Smooth muscle cell (in vitro differentiated cells): ENCODE results near the gene PRKRIP1. TPM values are rescaled to one million over a fixed set of nuclear protein-coding genes. Genes with fewer than 3 reads are reported as not detected.
"Not testable (repeated sequence)": the region's sequence is repeated elsewhere in the genome, so short reads cannot be mapped to it uniquely, and the experiment has no call there.

Experiments
- DNase-seq: peaks from one replicate; lab custom pipeline; 2025; ENCODE audit not compliant: unreplicated experiment; lab: John Stamatoyannopoulos, UW
- H2AFZ ChIP-seq: fragments of 200-600 bp; sonication (generic); 2 replicates; pipeline ENCODE4 v1.6.0; 2016; ENCODE audit warnings: antibody characterized with exemption, low read depth, mild to moderate bottlenecking
- H3F3A ChIP-seq: fragments of 200-600 bp; sonication (generic); 2 replicates; pipeline ENCODE4 v1.6.0; 2017; ENCODE audit warnings: antibody characterized with exemption, low read depth
- H3K27ac ChIP-seq: fragments of 200-600 bp; sonication (generic); 2 replicates; pipeline ENCODE4 v1.5.1; 2016; ENCODE audit warnings: low read depth, mild to moderate bottlenecking
- H3K27me3 ChIP-seq: fragments of 200-600 bp; sonication (generic); 2 replicates; pipeline ENCODE4 v1.6.1; 2016; ENCODE audit warnings: low read depth, mild to moderate bottlenecking
- H3K36me3 ChIP-seq: fragments of 200-600 bp; sonication (generic); 2 replicates; pipeline ENCODE4 v1.5.1; 2016; ENCODE audit warnings: low read depth
- H3K4me1 ChIP-seq: fragments of 200-600 bp; sonication (generic); 2 replicates; pipeline ENCODE4 v1.5.1; 2016; ENCODE audit warnings: low read depth
- H3K4me2 ChIP-seq: fragments of 200-600 bp; sonication (generic); 2 replicates; pipeline ENCODE4 v1.6.0; 2016; ENCODE audit warnings: mild to moderate bottlenecking
- H3K4me3 ChIP-seq: fragments of 200-600 bp; sonication (generic); 2 replicates; pipeline ENCODE4 v1.5.1; 2016; ENCODE audit warnings: mild to moderate bottlenecking
- H3K79me2 ChIP-seq: fragments of 200-600 bp; sonication (generic); 2 replicates; pipeline ENCODE4 v1.6.0; 2016; ENCODE audit warnings: low read depth, mild to moderate bottlenecking
- H3K9ac ChIP-seq: fragments of 200-600 bp; sonication (generic); 2 replicates; pipeline ENCODE4 v1.6.0; 2016; ENCODE audit warnings: low read depth
- H3K9me3 ChIP-seq: fragments of 200-600 bp; sonication (generic); replicated peaks from 2 replicates; pipeline ENCODE4 v1.5.1; 2016; ENCODE audit warnings: low read depth
- H4K20me1 ChIP-seq: fragments of 200-600 bp; sonication (generic); 2 replicates; pipeline ENCODE4 v1.6.0; 2016; ENCODE audit warnings: low read depth
- WGBS: methylation state at CpG from one replicate; pipeline ENCODE4 v1.1.7; 2016; ENCODE audit warnings: low lambda C conversion rate; 5-methylcytosine and 5-hydroxymethylcytosine counted together
- polyA plus RNA-seq: library from polyadenylated mRNA; unstranded; fragments of >200 nt; fragmentation: Nextera tagmentation; extraction: Ambion mirVana; gene quantifications from 2 replicates; pipeline ENCODE4 v1.2.1, GENCODE V29; 2016
- total RNA-seq: library from RNA; depleted of rRNA; stranded (reverse); fragments of >200 nt; gene quantifications from 2 replicates; pipeline ENCODE4 v1.2.3, GENCODE V29; 2014
- TF ChIP-seq, protein P1 (sequence below): fragments of 200-600 bp; sonication (generic); IDR thresholded peaks from 2 replicates; pipeline ENCODE4 v1.5.1; 2017; ENCODE audit warnings: borderline replicate concordance, mild to moderate bottlenecking, antibody characterized with exemption; ENCODE audit not compliant: insufficient read depth, poor library complexity, severe bottlenecking

PRKRIP1 gene
- total and polyA plus RNA-seq, 2 experiments from 2014 or later: 14.3 to 34.5 TPM

DNA sequence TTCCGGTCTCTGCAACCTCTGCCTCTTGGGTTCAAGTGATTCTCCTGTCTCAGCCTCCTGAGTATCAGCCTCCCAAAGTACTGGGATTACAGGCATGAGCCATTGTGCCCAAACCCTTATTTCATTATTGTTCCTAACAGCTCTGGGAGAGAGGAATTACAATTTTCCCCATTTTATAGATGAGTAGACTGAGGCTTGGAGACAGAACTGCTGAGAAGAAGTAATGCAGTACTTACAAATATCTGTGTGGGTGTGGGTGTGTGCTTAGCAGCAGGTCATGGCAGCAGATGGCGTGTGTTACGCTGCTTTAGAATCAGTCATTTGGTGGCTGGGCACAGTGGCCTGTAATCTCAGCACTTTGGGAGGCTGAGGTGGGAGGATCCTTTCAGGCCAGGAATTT lies 7.4 kb downstream of the PRKRIP1 start:
- H3K4me3 ChIP-seq: no peak overlapping the region
- no peak overlapping the region for H2AFZ ChIP-seq
- H3K27ac ChIP-seq: no peak overlapping the region
- no peak for DNase-seq
- TF ChIP-seq, protein P1, sequence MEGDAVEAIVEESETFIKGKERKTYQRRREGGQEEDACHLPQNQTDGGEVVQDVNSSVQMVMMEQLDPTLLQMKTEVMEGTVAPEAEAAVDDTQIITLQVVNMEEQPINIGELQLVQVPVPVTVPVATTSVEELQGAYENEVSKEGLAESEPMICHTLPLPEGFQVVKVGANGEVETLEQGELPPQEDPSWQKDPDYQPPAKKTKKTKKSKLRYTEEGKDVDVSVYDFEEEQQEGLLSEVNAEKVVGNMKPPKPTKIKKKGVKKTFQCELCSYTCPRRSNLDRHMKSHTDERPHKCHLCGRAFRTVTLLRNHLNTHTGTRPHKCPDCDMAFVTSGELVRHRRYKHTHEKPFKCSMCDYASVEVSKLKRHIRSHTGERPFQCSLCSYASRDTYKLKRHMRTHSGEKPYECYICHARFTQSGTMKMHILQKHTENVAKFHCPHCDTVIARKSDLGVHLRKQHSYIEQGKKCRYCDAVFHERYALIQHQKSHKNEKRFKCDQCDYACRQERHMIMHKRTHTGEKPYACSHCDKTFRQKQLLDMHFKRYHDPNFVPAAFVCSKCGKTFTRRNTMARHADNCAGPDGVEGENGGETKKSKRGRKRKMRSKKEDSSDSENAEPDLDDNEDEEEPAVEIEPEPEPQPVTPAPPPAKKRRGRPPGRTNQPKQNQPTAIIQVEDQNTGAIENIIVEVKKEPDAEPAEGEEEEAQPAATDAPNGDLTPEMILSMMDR: no peak
- H3K79me2 ChIP-seq: peaks cover 10% of the 10 kb centered on the region
- WGBS: 94% methylated on average over 3 of the region's 3 CpGs
- peaks cover 33% of the 10 kb centered on the region for H4K20me1 ChIP-seq
- no peaks in the 10 kb centered on the region for H3K9me3 ChIP-seq
- no peaks in the 10 kb centered on the region for H3K4me1 ChIP-seq
- no peaks in the 10 kb centered on the region for H3K27me3 ChIP-seq
- H3K36me3 ChIP-seq: peaks cover 22% of the 10 kb centered on the region
- no peak overlapping the region for H3K4me2 ChIP-seq
- no peaks in the 10 kb centered on the region for H3F3A ChIP-seq
- no peak overlapping the region for H3K9ac ChIP-seq

DNA sequence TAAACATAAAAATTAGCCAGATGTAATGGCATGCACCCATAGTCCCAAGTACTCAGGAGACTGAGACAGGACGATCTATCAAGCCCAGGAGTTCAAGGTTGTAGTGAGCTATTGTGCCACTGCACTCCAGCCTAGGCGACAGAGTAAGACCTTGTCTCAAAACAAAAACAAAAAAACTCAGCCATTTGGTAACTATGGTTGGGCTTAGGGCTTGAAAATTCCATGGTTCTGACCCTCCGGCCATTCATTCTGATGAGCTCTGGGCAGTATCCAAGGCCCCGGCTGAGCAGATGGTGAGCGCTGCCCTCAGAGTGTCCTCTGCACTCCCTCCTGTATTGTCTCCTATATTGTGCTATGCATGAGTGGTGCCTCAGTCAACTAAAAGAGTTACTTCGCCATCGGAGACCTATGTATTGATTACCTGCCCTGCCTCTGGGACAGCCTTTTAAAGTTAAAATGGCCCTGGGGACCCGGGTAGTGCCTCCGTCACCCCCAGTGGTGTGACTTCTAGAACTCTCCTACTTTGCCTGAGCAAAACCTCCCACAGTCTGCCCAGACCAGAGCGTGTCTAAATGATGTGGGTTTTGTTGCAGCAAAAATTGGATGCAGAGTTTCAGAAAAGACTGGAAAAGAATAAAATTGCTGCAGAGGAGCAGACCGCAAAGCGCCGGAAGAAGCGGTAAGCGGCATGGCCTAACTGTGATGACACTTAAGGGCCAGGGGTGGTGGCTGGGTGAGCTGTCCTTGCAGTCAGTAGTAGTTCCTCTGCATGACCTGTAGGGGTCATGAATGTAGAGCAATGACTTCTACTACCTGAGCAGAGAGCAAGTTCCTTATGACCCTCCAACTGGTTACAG lies 8.1 kb downstream of the PRKRIP1 start:
- Histone ChIP-seq H2AFZ (no peak overlapping the region), H3F3A (no peaks in the 10 kb centered on the region), H3K36me3 (peaks cover 25% of the 10 kb centered on the region), H3K4me3 (no peak overlapping the region), H4K20me1 (peaks cover 34% of the 10 kb centered on the region), H3K27ac (no peak overlapping the region), H3K9ac (no peak overlapping the region), H3K79me2 (peaks cover 16% of the 10 kb centered on the region), H3K4me2 (no peak overlapping the region), H3K4me1 (no peaks in the 10 kb centered on the region), H3K27me3 (no peaks in the 10 kb centered on the region), H3K9me3 (no peaks in the 10 kb centered on the region)
- DNase-seq: no peak
- WGBS: 82% methylated on average over 15 of the region's 15 CpGs
- TF ChIP-seq, protein P1: peak; percentile 49

GRCh38 chr7:102404862-102405188 lies 8.7 kb downstream of the PRKRIP1 start:
- H3K4me1 ChIP-seq, H3F3A ChIP-seq, H2AFZ ChIP-seq, DNase-seq, H3K27ac ChIP-seq, H3K4me3 ChIP-seq, H3K4me2 ChIP-seq, H3K9me3 ChIP-seq, H3K9ac ChIP-seq, H3K27me3 ChIP-seq: not testable (repeated sequence)
- 98% methylated on average over 5 of the region's 5 CpGs for WGBS
- Histone ChIP-seq H3K36me3 (peaks cover 29% of the 10 kb centered on the region), H4K20me1 (peaks cover 38% of the 10 kb centered on the region), H3K79me2 (peaks cover 16% of the 10 kb centered on the region)

DNA sequence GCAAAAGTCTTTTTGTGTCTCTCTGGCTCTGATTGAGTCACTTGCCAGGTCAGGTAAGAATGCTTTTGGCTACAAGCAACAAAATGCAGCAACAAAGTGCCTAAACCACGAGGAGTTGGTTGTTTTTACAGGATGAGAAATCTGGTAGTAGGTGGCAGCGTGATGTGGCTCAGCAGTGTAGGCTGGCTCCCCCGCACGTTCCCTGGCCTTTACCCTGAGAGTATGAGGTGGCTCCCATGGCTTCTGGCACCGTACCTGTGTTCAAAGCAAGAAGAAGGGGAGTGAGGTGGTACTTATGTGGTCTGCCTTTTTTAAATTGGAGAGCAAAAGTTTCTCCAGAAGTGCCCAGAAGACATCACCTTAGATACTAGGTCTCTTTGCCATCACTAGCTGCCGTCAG lies 11.7 kb downstream of the PRKRIP1 start:
- H3K9ac ChIP-seq: no peak overlapping the region
- H3K27ac ChIP-seq: no peak overlapping the region
- H3F3A ChIP-seq: no peaks in the 10 kb centered on the region
- peaks cover 53% of the 10 kb centered on the region for H4K20me1 ChIP-seq
- no peaks in the 10 kb centered on the region for H3K4me1 ChIP-seq
- H3K9me3 ChIP-seq: no peaks in the 10 kb centered on the region
- no peak overlapping the region for H3K4me3 ChIP-seq
- H2AFZ ChIP-seq: no peak overlapping the region
- 94% methylated on average over 6 of the region's 6 CpGs for WGBS
- no peaks in the 10 kb centered on the region for H3K27me3 ChIP-seq
- no peak for DNase-seq
- H3K79me2 ChIP-seq: peaks cover 30% of the 10 kb centered on the region
- peaks cover 36% of the 10 kb centered on the region for H3K36me3 ChIP-seq
- TF ChIP-seq, protein P1: no peak
- H3K4me2 ChIP-seq: no peak overlapping the region

- H3K9ac ChIP-seq, H3K4me2 ChIP-seq, H3K27me3 ChIP-seq, H3F3A ChIP-seq, H3K4me3 ChIP-seq, DNase-seq, H3K27ac ChIP-seq, H3K4me1 ChIP-seq, H3K9me3 ChIP-seq, H2AFZ ChIP-seq: not testable (repeated sequence)
- WGBS: 97% methylated on average over 6 of the region's 6 CpGs
- Histone ChIP-seq H3K36me3 (peaks cover 32% of the 10 kb centered on the region), H4K20me1 (peaks cover 53% of the 10 kb centered on the region), H3K79me2 (peaks cover 36% of the 10 kb centered on the region)
Measured at GRCh38 chr7:102408530-102408929, 12.4 kb downstream of the PRKRIP1 start.
